Neural cell (in vitro differentiated cells): Measurements from ENCODE around the gene TMEM94.

Source experiments
- EP300 ChIP-seq: fragments of 450-650 bp; conservative IDR thresholded peaks from 2 replicates; pipeline ENCODE4 v1.6.1; 2014; ENCODE audit warnings: antibody characterized with exemption, mild to moderate bottlenecking, moderate library complexity; ENCODE audit not compliant: poor library complexity, severe bottlenecking
- EZH2 ChIP-seq: fragments of 200-600, 300-800 bp; shearing (Covaris generic), sonication (generic); IDR thresholded peaks from 2 replicates; pipeline ENCODE4 v1.6.1; 2014; ENCODE audit warnings: antibody characterized with exemption, low read length, borderline replicate concordance, mild to moderate bottlenecking; ENCODE audit not compliant: insufficient read depth, poor library complexity, severe bottlenecking
- POLR2AphosphoS5 ChIP-seq: IDR thresholded peaks from 2 replicates; pipeline ENCODE4 v1.6.1; 2012
- RAD21 ChIP-seq: fragments of 450-650 bp; conservative IDR thresholded peaks from 2 replicates; pipeline ENCODE4 v1.6.1; 2014; ENCODE audit warnings: antibody characterized with exemption, mild to moderate bottlenecking, moderate library complexity
- TAF1 ChIP-seq: IDR thresholded peaks from 2 replicates; pipeline ENCODE4 v1.6.1; 2012; ENCODE audit warnings: low read depth
- TF ChIP-seq, protein P1 (sequence below): fragments of 450-650 bp; IDR thresholded peaks from 2 replicates; pipeline ENCODE4 v1.5.1; 2014; ENCODE audit warnings: antibody characterized with exemption, mild to moderate bottlenecking, moderate library complexity; ENCODE audit not compliant: poor library complexity, severe bottlenecking
- TF ChIP-seq, protein P2 (sequence below): IDR thresholded peaks from 2 replicates; pipeline ENCODE4 v1.6.1; 2012; ENCODE audit warnings: borderline replicate concordance

DNA sequence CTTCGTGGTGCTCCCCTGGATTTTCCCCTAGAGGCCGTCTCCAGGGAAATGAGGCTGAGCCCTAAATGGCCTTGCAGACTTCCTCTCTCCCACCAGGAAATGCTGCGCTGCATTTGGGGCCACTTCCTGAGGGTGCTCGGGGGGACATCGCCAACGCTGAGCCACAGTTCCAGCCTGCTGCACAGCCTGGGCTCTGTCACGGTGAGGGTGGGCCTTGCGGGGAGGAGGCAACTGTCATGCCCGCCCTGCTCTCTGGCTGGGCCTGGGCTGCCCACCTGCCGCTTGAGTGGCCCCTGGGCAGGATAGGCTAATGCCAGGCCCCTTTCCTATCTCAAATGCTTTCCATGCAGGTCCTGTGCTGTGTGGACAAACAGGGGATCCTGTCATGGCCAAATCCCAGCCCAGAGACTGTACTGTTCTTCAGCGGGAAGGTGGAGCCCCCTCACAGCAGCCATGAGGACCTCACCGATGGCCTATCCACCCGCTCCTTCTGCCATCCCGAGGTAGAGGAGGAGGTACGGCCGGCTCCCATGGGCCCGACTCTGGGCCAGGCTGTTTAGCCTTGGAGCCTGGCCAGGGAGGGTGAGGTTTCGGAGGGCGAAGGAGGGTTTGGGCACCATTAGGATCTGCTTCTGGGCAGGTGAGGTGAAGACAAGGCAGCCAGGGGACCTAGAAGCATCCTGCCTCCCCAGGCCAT, 34.7 kb downstream of the TMEM94 start:
- TF ChIP-seq EP300 = no peak
- TF ChIP-seq, protein P1, sequence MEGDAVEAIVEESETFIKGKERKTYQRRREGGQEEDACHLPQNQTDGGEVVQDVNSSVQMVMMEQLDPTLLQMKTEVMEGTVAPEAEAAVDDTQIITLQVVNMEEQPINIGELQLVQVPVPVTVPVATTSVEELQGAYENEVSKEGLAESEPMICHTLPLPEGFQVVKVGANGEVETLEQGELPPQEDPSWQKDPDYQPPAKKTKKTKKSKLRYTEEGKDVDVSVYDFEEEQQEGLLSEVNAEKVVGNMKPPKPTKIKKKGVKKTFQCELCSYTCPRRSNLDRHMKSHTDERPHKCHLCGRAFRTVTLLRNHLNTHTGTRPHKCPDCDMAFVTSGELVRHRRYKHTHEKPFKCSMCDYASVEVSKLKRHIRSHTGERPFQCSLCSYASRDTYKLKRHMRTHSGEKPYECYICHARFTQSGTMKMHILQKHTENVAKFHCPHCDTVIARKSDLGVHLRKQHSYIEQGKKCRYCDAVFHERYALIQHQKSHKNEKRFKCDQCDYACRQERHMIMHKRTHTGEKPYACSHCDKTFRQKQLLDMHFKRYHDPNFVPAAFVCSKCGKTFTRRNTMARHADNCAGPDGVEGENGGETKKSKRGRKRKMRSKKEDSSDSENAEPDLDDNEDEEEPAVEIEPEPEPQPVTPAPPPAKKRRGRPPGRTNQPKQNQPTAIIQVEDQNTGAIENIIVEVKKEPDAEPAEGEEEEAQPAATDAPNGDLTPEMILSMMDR = no peak
- TF ChIP-seq, protein P2, sequence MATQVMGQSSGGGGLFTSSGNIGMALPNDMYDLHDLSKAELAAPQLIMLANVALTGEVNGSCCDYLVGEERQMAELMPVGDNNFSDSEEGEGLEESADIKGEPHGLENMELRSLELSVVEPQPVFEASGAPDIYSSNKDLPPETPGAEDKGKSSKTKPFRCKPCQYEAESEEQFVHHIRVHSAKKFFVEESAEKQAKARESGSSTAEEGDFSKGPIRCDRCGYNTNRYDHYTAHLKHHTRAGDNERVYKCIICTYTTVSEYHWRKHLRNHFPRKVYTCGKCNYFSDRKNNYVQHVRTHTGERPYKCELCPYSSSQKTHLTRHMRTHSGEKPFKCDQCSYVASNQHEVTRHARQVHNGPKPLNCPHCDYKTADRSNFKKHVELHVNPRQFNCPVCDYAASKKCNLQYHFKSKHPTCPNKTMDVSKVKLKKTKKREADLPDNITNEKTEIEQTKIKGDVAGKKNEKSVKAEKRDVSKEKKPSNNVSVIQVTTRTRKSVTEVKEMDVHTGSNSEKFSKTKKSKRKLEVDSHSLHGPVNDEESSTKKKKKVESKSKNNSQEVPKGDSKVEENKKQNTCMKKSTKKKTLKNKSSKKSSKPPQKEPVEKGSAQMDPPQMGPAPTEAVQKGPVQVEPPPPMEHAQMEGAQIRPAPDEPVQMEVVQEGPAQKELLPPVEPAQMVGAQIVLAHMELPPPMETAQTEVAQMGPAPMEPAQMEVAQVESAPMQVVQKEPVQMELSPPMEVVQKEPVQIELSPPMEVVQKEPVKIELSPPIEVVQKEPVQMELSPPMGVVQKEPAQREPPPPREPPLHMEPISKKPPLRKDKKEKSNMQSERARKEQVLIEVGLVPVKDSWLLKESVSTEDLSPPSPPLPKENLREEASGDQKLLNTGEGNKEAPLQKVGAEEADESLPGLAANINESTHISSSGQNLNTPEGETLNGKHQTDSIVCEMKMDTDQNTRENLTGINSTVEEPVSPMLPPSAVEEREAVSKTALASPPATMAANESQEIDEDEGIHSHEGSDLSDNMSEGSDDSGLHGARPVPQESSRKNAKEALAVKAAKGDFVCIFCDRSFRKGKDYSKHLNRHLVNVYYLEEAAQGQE = no peak
- TF ChIP-seq TAF1 = no peak
- no peak for TF ChIP-seq POLR2AphosphoS5
- no peak for TF ChIP-seq EZH2
- TF ChIP-seq RAD21 = no peak
